ENCODE results near the gene CACTIN.
"Not testable (repeated sequence)": the region's sequence is repeated elsewhere in the genome, so short reads cannot be mapped to it uniquely, and the experiment has no call there.

The CACTIN gene

DNA sequence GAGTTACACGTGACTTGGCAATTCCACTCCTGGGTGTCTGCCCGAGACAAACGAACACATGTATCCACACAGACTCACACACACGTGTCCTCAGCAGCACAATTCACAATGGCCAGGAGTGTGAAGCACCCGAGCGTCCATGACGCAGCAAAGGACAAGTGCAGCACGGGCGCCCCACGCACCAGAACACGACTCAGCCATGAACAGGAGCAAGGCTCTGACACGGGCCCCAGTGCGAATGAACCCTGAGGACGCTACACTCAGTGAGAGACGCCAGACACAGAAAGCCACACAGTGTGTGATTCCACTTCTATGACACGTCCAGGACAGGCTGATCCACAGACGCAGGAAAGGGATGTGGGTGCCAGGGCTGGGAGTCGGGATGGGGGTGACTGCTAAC is 37.2 kb upstream of the CACTIN start:
- no peak for DNase-seq (ENCODE audit: low spot score)

- DNase-seq (ENCODE audit: low spot score), result no peak
These were observed 35.0 kb upstream of the CACTIN start for GRCh38 chr19:3661284-3662238.

DNA sequence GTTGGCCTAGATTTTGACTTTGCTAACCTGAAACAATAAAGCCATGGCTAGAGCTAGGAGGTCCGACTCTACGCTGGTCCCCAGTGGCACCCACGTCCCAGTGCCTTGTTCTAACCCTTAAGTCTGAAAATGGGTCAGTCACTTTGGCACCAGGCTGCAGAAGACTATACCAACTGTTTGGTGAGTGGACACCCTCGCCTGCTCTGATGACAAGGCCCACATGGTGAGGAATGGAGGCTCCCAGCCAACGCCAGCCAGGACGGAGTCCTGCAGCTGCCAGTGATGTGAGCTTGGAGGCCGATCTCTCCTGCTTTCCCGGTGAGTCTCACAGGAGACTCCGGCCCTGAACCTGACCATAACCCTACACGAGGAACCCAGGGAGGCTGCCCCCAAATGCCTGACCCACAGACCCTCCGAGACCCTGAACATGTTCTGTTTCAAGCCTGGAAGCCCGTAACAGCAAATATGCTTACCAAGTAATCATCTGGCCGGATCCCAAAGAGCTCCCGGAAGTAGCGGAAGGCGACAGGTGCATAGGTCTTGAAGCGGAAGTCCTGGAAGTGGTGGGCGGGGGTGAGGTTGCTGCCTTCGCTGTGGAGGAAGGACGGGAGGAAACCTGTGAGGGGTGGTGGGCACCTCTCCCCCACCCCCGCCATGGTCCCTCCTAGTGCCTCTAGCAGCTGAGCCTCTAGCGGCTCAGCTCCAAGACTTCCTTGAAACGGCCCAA is 34.1 kb upstream of the CACTIN start:
- DNase-seq (ENCODE audit: low spot score), result no peak

GRCh38 chr19:3659746-3660112 is 33.1 kb upstream of the CACTIN start:
- DNase-seq (ENCODE audit: low spot score), result no peak

- no peak for DNase-seq (ENCODE audit: low spot score)
These were observed 32.5 kb upstream of the CACTIN start for GRCh38 chr19:3658870-3659745.

DNA sequence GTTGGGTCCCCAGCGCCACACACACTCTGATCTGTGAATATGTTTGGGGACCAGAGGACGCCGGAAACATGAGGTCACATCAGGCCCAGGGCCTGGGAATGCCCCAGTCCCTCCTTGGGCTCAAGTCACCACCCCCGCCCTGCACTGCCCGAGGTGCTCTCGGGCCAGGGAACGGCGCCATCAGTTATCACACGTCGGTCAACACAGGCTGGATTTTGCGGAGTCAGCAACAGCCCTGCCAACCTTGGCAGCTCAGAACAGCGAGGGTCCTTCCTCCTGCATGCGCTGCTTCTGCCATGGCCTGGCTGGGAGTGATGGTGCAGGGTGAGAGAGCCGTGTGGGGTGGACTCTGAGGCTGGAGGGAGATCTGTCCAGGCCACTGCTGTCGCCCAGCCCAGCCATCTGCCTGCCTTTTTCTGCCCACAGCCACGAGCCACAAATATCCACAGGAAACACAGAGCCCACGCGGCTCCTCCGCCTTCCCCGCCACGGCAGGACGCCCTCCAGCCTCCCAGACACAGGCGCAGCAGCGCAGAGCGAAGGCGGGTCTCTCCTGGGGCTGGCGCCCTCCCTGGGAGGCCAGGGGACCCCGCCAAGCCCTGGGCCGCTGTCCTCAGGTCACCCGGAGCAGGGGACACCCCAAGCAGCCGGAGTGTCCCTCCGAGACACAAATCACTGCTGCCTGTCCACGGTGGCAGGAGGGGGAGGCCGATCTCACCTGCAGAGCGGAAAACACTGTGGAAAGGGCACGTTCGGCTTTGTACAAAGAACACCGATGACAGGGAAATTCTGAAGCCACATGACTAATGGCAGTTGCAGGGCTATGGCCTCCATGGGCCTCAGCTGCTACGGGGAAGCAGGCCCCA is 31.6 kb upstream of the CACTIN start:
- DNase-seq (ENCODE audit: low spot score), result no peak

- no peak for DNase-seq (ENCODE audit: low spot score)
These were observed 30.8 kb upstream of the CACTIN start for GRCh38 chr19:3657395-3657769.

DNA sequence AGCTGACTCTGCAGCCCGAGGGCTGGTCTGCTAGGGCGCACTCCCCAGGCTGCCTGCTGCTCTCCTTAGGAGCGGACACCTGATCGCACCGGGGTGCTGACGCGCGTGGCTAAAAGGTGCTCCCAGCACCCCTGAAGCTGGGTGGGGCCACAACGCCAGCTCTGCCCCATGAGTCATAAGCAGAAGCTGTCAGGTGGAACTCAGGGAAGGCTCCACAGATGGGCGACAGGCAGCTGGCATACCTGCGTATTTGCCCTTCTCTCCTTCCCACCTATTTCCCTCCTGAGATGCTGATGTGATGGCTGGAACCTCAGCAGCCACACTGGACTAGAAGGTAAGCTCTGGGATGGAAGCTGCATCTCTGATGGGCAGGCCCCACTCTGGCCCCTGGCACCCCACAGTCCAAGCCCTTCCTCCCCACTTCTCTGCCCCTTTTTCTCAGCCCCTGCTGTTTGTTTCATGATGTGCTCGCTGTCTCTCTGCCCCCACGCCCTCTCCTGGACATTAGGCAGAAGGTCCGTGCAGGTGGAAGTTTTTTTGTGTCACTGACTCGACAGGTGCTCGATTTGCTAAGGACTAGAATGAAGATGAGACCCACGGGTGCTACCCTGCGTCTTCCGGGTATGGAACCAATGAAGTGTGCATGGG is 30.3 kb upstream of the CACTIN start:
- no peak for DNase-seq (ENCODE audit: low spot score)

DNA sequence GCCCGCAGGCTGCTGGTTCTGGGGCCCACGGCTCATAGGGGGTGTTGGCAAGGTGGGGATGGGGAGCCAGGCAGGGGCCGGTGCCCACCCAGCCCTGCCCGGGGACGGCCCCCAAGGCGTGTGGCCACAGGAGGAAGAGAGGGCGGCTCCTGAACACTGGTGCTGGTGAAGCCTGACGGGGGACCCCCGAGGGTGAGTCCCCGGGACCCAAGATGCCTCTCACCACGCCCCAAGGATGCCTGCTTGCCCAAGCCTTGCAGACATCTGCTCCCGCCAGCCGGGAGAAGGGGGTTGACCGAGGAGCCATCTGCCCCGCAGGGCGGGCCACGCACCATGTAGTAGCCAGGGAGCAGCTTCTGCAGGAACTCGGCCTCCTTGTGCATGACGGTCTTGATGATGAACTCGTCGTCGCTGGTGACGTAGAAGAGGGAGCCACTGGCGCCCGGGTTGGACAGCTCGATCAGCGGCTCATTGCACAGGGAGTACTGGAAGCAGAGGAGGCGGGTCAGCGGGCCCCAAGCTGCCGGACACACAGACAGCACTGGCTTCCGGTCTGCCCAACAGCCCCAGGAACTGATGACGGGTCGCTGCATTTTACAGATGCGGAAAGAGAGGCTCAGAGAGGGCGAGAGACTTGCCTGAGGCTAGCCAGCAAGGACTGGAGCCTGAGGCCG is 29.6 kb upstream of the CACTIN start:
- DNase-seq (ENCODE audit: low spot score), result no peak

GRCh38 chr19:3655402-3656072 is 28.9 kb upstream of the CACTIN start:
- DNase-seq (ENCODE audit: low spot score), result no peak

- DNase-seq (ENCODE audit: low spot score), result no peak
These were observed 27.4 kb upstream of the CACTIN start for GRCh38 chr19:3653865-3654513.

GRCh38 chr19:3653081-3653795 is 26.6 kb upstream of the CACTIN start:
- no peak for DNase-seq (ENCODE audit: low spot score)

DNA sequence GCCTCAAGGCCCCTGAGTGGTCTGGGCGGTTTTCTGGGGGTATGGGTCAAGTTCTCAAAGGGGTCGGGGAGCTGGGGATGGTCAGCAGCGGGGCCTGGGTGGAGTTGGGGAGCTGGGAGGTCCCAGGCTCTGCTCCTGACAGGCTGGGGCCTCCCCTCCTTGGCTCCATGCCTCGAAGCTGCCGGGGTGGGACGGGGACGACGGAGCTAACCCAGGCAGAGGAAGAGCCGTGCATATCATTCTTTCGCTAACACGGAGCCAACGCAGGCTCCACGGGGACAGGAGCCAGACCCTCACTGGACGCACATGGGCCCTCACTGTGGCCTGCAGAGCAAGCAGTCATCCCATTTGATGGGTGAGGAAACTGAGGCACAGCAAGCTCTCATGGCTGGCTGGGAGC is 25.8 kb upstream of the CACTIN start:
- no peak for DNase-seq (ENCODE audit: low spot score)

- DNase-seq (ENCODE audit: low spot score), result no peak
These were observed 25.1 kb upstream of the CACTIN start for GRCh38 chr19:3651684-3652083.

- no peak for DNase-seq (ENCODE audit: low spot score)
These were observed 23.3 kb upstream of the CACTIN start for GRCh38 chr19:3649888-3650287.

- DNase-seq (ENCODE audit: low spot score), result no peak
These were observed 21.7 kb upstream of the CACTIN start for GRCh38 chr19:3648037-3648905.

- DNase-seq (ENCODE audit: low spot score), result not testable (repeated sequence)
These were observed 20.5 kb upstream of the CACTIN start for GRCh38 chr19:3647102-3647501.
